ENCODE data around the gene PPP1R14C. TPM values are rescaled to one million over a fixed set of nuclear protein-coding genes. Genes with fewer than 3 reads are reported as not detected.
A peak's percentile ranks its signal among the peaks of the same experiment; 100 is the strongest.

PPP1R14C gene
- total RNA-seq, 1 experiment from 2014 or later: 2.5 TPM

DNA sequence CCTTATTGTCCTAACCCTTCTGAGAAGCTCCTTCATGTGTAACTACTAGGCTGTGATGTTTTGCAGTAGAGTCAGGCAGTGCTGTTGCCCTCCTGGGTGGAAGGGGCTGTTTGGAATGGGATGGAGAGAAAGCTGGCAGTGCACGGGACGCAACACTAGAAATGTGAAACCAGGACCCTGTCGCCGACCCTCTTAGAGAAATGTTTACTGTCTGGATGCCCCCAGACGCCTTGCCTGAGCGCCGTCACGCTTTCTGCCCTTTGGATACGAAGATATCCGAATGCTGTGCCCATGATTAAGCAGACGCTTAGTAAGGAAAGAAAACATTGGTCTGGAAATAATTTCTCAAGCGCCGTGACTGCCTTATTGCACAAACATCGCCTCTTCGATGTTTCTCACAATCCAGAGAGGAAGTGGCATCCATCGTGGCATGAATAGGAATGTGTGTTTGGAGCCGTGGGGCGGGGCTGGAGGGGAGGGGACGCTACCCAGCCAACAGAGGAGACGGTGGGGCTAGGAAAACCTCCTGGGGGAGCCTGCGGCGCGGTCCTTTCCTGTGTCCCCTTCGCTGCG, 661 bp upstream of the PPP1R14C start:
- peak overlapping the region; percentile 44 for H3K4me3 ChIP-seq (ENCODE audit: low read depth, low read length)
- peaks cover 18% of the 10 kb centered on the region for H3K27me3 Mint-ChIP-seq (ENCODE audit: insufficient read depth, unreplicated experiment)
- intact Hi-C loops (cut with micrococcal nuclease; ENCODE audit: unreplicated experiment): no loop called here

DNA sequence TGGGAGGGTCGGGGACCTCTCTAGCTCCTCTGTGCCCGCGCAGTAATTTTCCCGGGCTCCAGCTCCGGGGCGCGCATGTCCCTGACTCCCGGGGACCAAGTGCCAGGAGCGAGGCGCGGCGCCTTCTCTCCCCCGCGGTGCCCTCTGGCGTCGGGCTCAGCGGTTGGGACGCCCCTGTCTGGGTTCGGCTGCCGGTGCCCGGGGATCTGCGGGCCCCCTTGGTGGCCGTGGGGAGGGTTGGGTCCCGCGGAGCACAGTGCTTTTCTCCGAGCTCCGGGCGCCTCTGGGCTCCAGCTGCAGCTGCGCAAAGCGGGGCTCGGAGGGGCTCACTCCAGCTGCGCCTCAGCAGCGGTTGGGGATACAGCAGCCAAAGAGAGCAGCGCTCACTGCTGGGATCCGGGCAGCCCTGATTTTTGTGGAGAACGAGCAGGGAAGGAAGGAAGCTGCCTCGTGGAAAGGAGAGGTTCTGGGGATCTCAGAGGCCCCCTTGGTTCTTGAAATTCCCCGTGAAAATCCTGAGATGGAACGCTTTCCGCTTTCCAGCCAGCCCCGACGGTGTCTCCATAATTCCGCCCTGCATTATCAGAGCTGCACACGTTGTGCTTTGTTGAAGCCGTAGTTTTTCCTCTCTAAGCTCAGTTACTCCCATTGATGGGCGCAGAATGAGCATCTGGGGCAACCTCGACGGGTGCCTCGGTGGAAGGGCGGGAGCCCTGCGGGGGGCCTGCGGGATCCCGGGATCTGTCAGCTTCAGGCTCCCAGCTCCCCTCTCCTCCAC, 861 bp downstream of the PPP1R14C start:
- H3K4me3 ChIP-seq (ENCODE audit: low read depth, low read length): peak overlapping the region; percentile 44
- TF ChIP-seq, protein P1, sequence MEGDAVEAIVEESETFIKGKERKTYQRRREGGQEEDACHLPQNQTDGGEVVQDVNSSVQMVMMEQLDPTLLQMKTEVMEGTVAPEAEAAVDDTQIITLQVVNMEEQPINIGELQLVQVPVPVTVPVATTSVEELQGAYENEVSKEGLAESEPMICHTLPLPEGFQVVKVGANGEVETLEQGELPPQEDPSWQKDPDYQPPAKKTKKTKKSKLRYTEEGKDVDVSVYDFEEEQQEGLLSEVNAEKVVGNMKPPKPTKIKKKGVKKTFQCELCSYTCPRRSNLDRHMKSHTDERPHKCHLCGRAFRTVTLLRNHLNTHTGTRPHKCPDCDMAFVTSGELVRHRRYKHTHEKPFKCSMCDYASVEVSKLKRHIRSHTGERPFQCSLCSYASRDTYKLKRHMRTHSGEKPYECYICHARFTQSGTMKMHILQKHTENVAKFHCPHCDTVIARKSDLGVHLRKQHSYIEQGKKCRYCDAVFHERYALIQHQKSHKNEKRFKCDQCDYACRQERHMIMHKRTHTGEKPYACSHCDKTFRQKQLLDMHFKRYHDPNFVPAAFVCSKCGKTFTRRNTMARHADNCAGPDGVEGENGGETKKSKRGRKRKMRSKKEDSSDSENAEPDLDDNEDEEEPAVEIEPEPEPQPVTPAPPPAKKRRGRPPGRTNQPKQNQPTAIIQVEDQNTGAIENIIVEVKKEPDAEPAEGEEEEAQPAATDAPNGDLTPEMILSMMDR (IDR thresholded peaks at IDR 0.05; ENCODE audit: insufficient read depth in 1 of 2, low read depth in 1 of 2, low read length in 1 of 2, severe bottlenecking in 1 of 2, unreplicated experiment in 1 of 2): no peak
- POLR2A ChIA-PET: interaction anchor here (1.0 kb wide), 1 partner anchor 58 kb away, joined by 3 read pairs; no protein-coding TSS in a partner anchor

More for the DNA sequence above, 661 bp upstream of the PPP1R14C start:
- BruUV-seq (replicated peaks): no TSS peak
- ChIA-PET CTCF (no interaction called here), POLR2A (no interaction called here)
- no peaks in the 10 kb centered on the region for H3K9me3 Mint-ChIP-seq (ENCODE audit: unreplicated experiment)
- H3K36me3 Mint-ChIP-seq (ENCODE audit: insufficient read depth, unreplicated experiment): no peaks in the 10 kb centered on the region
- TF ChIP-seq, protein P1 (IDR thresholded peaks at IDR 0.05; ENCODE audit: insufficient read depth in 1 of 2, low read depth in 1 of 2, low read length in 1 of 2, severe bottlenecking in 1 of 2, unreplicated experiment in 1 of 2): no peak
- Histone ChIP-seq H3K4me1 (peaks cover 15% of the 10 kb centered on the region), H3K36me3 (ENCODE audit: control insufficient read depth, insufficient read depth, low read length) (no peaks in the 10 kb centered on the region), H3K9me3 (no peaks in the 10 kb centered on the region), H3K27me3 (replicated peaks; ENCODE audit: control insufficient read depth, insufficient read depth, low read length) (no peaks in the 10 kb centered on the region; the same call in 1 of the 2 replicates)
- no peak for DNase-seq
- no peak overlapping the region for H3K27ac Mint-ChIP-seq (ENCODE audit: unreplicated experiment)
- no peaks in the 10 kb centered on the region for H3K4me1 Mint-ChIP-seq (ENCODE audit: low read depth, unreplicated experiment)
- peak overlapping the region; percentile 65 for H3K4me3 Mint-ChIP-seq (ENCODE audit: unreplicated experiment)

DNA sequence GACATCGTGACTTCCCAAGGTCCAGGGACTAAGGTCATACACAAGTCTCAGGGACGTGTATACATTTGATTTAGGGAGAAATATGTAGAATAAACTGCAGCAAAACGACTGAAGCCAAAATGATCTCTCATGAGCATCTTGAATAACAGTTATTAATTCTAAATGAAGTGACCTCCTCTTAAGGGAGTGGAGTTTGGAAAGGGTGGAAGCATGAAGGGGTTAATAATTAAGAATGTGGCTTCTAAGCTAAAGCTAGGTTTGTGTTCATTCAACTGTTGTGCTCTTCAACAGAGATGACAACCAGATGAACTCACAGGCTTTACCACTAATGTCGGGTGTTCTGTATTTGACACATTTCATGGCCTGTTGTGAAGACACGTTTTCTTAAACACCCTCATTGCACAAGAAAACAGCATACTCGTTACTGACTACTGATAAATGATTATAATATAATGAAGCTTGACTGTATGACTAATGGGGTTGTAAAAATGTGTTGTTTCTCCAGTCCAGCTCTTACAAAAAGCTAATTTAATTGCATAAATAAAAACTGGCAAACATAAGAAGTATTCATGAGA, 1.5 kb downstream of the PPP1R14C start:
- TSS peak; percentile 22 for BruUV-seq (replicated peaks)
- Mint-ChIP-seq H3K9me3 (ENCODE audit: unreplicated experiment) (no peaks in the 10 kb centered on the region), H3K4me3 (ENCODE audit: unreplicated experiment) (peak overlapping the region; percentile 65), H3K4me1 (ENCODE audit: low read depth, unreplicated experiment) (no peaks in the 10 kb centered on the region), H3K27me3 (ENCODE audit: insufficient read depth, unreplicated experiment) (peaks cover 12% of the 10 kb centered on the region), H3K36me3 (ENCODE audit: insufficient read depth, unreplicated experiment) (no peaks in the 10 kb centered on the region), H3K27ac (ENCODE audit: unreplicated experiment) (no peak overlapping the region)
- ChIA-PET CTCF (interaction anchor here (1.0 to 1.4 kb wide), 2 partner anchors 64 to 73 kb away, joined by 3 to 5 read pairs; no protein-coding TSS in a partner anchor), POLR2A (interaction anchor here (0.6 to 1.0 kb wide), 2 partner anchors 58 to 97 kb away, joined by 3 to 4 read pairs; no protein-coding TSS in a partner anchor)
- Histone ChIP-seq H3K9me3 (no peaks in the 10 kb centered on the region), H3K36me3 (ENCODE audit: control insufficient read depth, insufficient read depth, low read length) (no peaks in the 10 kb centered on the region), H3K4me1 (peaks cover 15% of the 10 kb centered on the region), H3K4me3 (ENCODE audit: low read depth, low read length) (no peak overlapping the region), H3K27me3 (replicated peaks; ENCODE audit: control insufficient read depth, insufficient read depth, low read length) (no peaks in the 10 kb centered on the region; the same call in 1 of the 2 replicates)
- intact Hi-C loops (cut with micrococcal nuclease; ENCODE audit: unreplicated experiment): no loop called here
- no peak for DNase-seq
- TF ChIP-seq, protein P1 (IDR thresholded peaks at IDR 0.05; ENCODE audit: insufficient read depth in 1 of 2, low read depth in 1 of 2, low read length in 1 of 2, severe bottlenecking in 1 of 2, unreplicated experiment in 1 of 2): no peak

More for the DNA sequence above, 861 bp downstream of the PPP1R14C start:
- Histone ChIP-seq H3K36me3 (ENCODE audit: control insufficient read depth, insufficient read depth, low read length) (no peaks in the 10 kb centered on the region), H3K27me3 (replicated peaks; ENCODE audit: control insufficient read depth, insufficient read depth, low read length) (no peaks in the 10 kb centered on the region; the same call in 1 of the 2 replicates), H3K4me1 (peaks cover 15% of the 10 kb centered on the region), H3K9me3 (no peaks in the 10 kb centered on the region)
- intact Hi-C loops (cut with micrococcal nuclease; ENCODE audit: unreplicated experiment): no loop called here
- peaks cover 13% of the 10 kb centered on the region for H3K27me3 Mint-ChIP-seq (ENCODE audit: insufficient read depth, unreplicated experiment)
- CTCF ChIA-PET: interaction anchor here (0.6 to 1.4 kb wide), 3 partner anchors 63 to 251 kb away, joined by 3 to 5 read pairs (median 5); no protein-coding TSS in a partner anchor
- no peak overlapping the region for H3K27ac Mint-ChIP-seq (ENCODE audit: unreplicated experiment)
- peak in 1 of 2 experiments; percentile 30 for DNase-seq
- no peaks in the 10 kb centered on the region for H3K4me1 Mint-ChIP-seq (ENCODE audit: low read depth, unreplicated experiment)
- no peaks in the 10 kb centered on the region for H3K36me3 Mint-ChIP-seq (ENCODE audit: insufficient read depth, unreplicated experiment)
- no TSS peak for BruUV-seq (replicated peaks)
- H3K4me3 Mint-ChIP-seq (ENCODE audit: unreplicated experiment): peak overlapping the region; percentile 65
- no peaks in the 10 kb centered on the region for H3K9me3 Mint-ChIP-seq (ENCODE audit: unreplicated experiment)

Measured in Caco-2 (cell line).